SK-N-MC (cell line): ENCODE data around the gene CACNA1F.

Experiments used
- EZH2 ChIP-seq: fragments of 200-600 bp; sonication (generic); IDR thresholded peaks from one replicate; pipeline ENCODE4 v1.6.1; 2017; ENCODE audit warnings: antibody characterized with exemption
- FOXP2 ChIP-seq: optimal IDR thresholded peaks from 2 replicates; pipeline ENCODE3; 2011; ENCODE audit warnings: mild to moderate bottlenecking, moderate library complexity; ENCODE audit not compliant: insufficient read depth; ENCODE audit errors: extremely low read length, control extremely low read depth
- POLR2AphosphoS5 ChIP-seq: IDR thresholded peaks from 2 replicates; pipeline ENCODE4 v1.6.1; 2012; ENCODE audit warnings: mild to moderate bottlenecking, low read depth, low read length, borderline replicate concordance

- no peak for TF ChIP-seq EZH2
- TF ChIP-seq POLR2AphosphoS5, result no peak; the same call in 1 of the 2 replicates
- TF ChIP-seq FOXP2, result no peak
These were observed 39.3 kb upstream of the CACNA1F start for GRCh38 chrX:49272421-49272820.
